ENCODE data around the gene ACAP2. TPM values are rescaled to one million over a fixed set of nuclear protein-coding genes. Genes with fewer than 3 reads are reported as not detected.

Gene ACAP2
- polyA plus RNA-seq, 1 donor from 2014 or later: 88.7 TPM

GRCh38 chr3:195236801-195237570, 205.8 kb downstream of the ACAP2 start:
- Histone ChIP-seq H3K4me3 (ENCODE audit: low read length) (no peak overlapping the region), H3K36me3 (ENCODE audit: insufficient read depth, low read length) (no peaks in the 10 kb centered on the region), H3K9ac (ENCODE audit: low read length) (no peak overlapping the region), H2AFZ (ENCODE audit: low read depth, low read length) (no peak overlapping the region), H3K27me3 (ENCODE audit: insufficient read depth, low read depth, low read length) (no peaks in the 10 kb centered on the region), H4K20me1 (ENCODE audit: insufficient read depth) (no peaks in the 10 kb centered on the region), H3K9me2 (ENCODE audit: insufficient read depth, low read length) (no peaks in the 10 kb centered on the region), H3K9me3 (ENCODE audit: low read length) (no peaks in the 10 kb centered on the region), H3K79me2 (replicated peaks; ENCODE audit: insufficient read depth, low read length) (no peaks in the 10 kb centered on the region), H3K27ac (ENCODE audit: low read length) (no peak overlapping the region), H3F3A (ENCODE audit: insufficient read depth, low read length, poor library complexity, severe bottlenecking) (no peaks in the 10 kb centered on the region), H3K4me2 (ENCODE audit: low read length) (no peak overlapping the region)
- TF ChIP-seq TAF1 (IDR thresholded peaks at IDR 0.05; ENCODE audit: low read depth) (no peak), SMC3 (conservative IDR thresholded peaks at IDR 0.05; ENCODE audit: poor library complexity) (no peak), EZH2 (IDR thresholded peaks at IDR 0.05; ENCODE audit: borderline replicate concordance, insufficient read depth, low read length, poor library complexity, severe bottlenecking) (no peak), REST (IDR thresholded peaks at IDR 0.05; ENCODE audit: borderline replicate concordance) (no peak), MXI1 (conservative IDR thresholded peaks at IDR 0.05; ENCODE audit: poor library complexity, severe bottlenecking) (no peak), RAD21 (conservative IDR thresholded peaks at IDR 0.05) (no peak), POLR2AphosphoS5 (IDR thresholded peaks at IDR 0.05) (no peak), EP300 (conservative IDR thresholded peaks at IDR 0.05; ENCODE audit: poor library complexity, severe bottlenecking) (no peak)
- TF ChIP-seq, protein P1, sequence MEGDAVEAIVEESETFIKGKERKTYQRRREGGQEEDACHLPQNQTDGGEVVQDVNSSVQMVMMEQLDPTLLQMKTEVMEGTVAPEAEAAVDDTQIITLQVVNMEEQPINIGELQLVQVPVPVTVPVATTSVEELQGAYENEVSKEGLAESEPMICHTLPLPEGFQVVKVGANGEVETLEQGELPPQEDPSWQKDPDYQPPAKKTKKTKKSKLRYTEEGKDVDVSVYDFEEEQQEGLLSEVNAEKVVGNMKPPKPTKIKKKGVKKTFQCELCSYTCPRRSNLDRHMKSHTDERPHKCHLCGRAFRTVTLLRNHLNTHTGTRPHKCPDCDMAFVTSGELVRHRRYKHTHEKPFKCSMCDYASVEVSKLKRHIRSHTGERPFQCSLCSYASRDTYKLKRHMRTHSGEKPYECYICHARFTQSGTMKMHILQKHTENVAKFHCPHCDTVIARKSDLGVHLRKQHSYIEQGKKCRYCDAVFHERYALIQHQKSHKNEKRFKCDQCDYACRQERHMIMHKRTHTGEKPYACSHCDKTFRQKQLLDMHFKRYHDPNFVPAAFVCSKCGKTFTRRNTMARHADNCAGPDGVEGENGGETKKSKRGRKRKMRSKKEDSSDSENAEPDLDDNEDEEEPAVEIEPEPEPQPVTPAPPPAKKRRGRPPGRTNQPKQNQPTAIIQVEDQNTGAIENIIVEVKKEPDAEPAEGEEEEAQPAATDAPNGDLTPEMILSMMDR (IDR thresholded peaks at IDR 0.05; ENCODE audit: poor library complexity, severe bottlenecking): no peak

DNA sequence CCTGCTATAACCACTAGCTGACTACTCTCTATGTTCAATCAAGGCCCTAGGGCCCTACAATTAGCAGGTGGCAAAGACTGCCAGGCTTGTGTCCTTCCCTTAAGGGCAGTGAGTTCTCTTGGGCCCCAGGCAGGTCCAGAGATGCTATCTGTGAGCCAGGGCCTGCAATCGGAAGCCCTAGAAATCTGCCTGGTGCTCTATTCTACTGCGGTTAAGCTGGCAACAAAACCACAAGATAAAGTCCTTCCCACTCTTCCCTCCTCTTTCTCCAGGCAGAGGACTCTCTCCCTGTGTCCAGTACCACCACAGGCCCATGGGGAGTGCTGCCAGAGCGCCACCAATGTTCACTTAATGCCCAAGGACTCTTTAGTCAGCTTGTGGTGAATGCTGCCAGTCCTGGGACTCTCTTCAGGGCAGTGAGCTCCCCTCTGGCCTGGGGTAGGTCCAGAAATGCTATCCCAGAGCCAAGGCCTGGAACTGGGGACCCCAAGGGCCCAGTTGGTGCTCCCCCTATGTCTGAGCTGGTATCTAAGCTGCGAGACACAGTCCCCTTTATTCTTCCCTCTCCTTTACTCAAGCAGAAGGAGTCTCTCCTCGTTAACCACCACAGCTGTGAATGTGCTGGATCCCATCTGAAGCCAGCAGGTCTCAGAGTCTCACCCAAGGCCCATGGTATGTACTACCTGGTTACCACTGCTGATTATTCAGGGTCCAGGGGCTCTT, 206.6 kb downstream of the ACAP2 start:
- Histone ChIP-seq H3K27ac (ENCODE audit: low read length) (no peak overlapping the region), H3K9me3 (ENCODE audit: low read length) (no peaks in the 10 kb centered on the region), H3K79me2 (replicated peaks; ENCODE audit: insufficient read depth, low read length) (no peaks in the 10 kb centered on the region), H4K20me1 (ENCODE audit: insufficient read depth) (no peaks in the 10 kb centered on the region), H3K4me2 (ENCODE audit: low read length) (no peak overlapping the region), H3K4me3 (ENCODE audit: low read length) (no peak overlapping the region), H3K27me3 (ENCODE audit: insufficient read depth, low read depth, low read length) (no peaks in the 10 kb centered on the region), H3K36me3 (ENCODE audit: insufficient read depth, low read length) (no peaks in the 10 kb centered on the region), H3K9ac (ENCODE audit: low read length) (no peak overlapping the region), H3K9me2 (ENCODE audit: insufficient read depth, low read length) (no peaks in the 10 kb centered on the region), H3F3A (ENCODE audit: insufficient read depth, low read length, poor library complexity, severe bottlenecking) (no peaks in the 10 kb centered on the region), H2AFZ (ENCODE audit: low read depth, low read length) (no peak overlapping the region)
- no peak for TF ChIP-seq TAF1 (IDR thresholded peaks at IDR 0.05; ENCODE audit: low read depth)
- no peak for TF ChIP-seq REST (IDR thresholded peaks at IDR 0.05; ENCODE audit: borderline replicate concordance)
- TF ChIP-seq EP300 (conservative IDR thresholded peaks at IDR 0.05; ENCODE audit: poor library complexity, severe bottlenecking): no peak
- no peak for TF ChIP-seq RAD21 (conservative IDR thresholded peaks at IDR 0.05)
- TF ChIP-seq, protein P1 (IDR thresholded peaks at IDR 0.05; ENCODE audit: poor library complexity, severe bottlenecking): no peak
